Natural killer cell (primary cell): ENCODE measurements around the gene IFI30. TPM values are rescaled to one million over a fixed set of nuclear protein-coding genes. Genes with fewer than 3 reads are reported as not detected.

ENCODE experiments used
- ATAC-seq, 3 donors: fragments of 150-1000 bp in 2 of 3; fragments of 200-7000 bp in 1 of 3; cut with Tn5 transposase; 1 replicate in 1 of 3; 2 replicates in 2 of 3; pipeline ENCODE4 v1.10.0; 2021; ENCODE audit warnings: mild to moderate bottlenecking in 2 of 3, moderate library complexity in 2 of 3
- DNase-seq, 2 donors: peaks; one replicate each; pipeline versions ENCODE4 v3.0.0 to v3.0.0-alpha.2; 2013 to 2021; ENCODE audit warnings: mixed read lengths in 1 of 2
- H3K27ac ChIP-seq: one replicate; pipeline ENCODE4 v1.5.1; 2013; ENCODE audit warnings: mild to moderate bottlenecking, low read length
- H3K27me3 ChIP-seq: one replicate; pipeline ENCODE4 v1.6.1; 2013; ENCODE audit warnings: low read length; ENCODE audit not compliant: control insufficient read depth, insufficient read depth
- H3K36me3 ChIP-seq: one replicate; pipeline ENCODE4 v1.6.1; 2013; ENCODE audit warnings: low read length; ENCODE audit not compliant: control insufficient read depth, insufficient read depth
- H3K4me1 ChIP-seq: one replicate; pipeline ENCODE4 v1.6.1; 2013; ENCODE audit warnings: low read length; ENCODE audit not compliant: control insufficient read depth, insufficient read depth
- H3K4me3 ChIP-seq: one replicate; pipeline ENCODE4 v1.5.1; 2013; ENCODE audit warnings: low read length
- H3K9me3 ChIP-seq: one replicate; pipeline ENCODE4 v1.6.1; 2013; ENCODE audit warnings: low read length; ENCODE audit not compliant: control insufficient read depth, insufficient read depth
- H3K27ac Mint-ChIP-seq, 2 donors: one replicate each; pipeline ENCODE4 v1.8.0; 2022; ENCODE audit warnings: mild to moderate bottlenecking in 2 of 2, mixed read lengths in 2 of 2, moderate library complexity in 1 of 2
- H3K27me3 Mint-ChIP-seq, 2 donors: one replicate each; pipeline ENCODE4 v1.8.0; 2022; ENCODE audit warnings: low read depth in 2 of 2, mixed read lengths in 2 of 2
- H3K36me3 Mint-ChIP-seq: one replicate; pipeline ENCODE4 v1.8.0; 2022; ENCODE audit warnings: mixed read lengths
- H3K4me1 Mint-ChIP-seq, 2 donors: one replicate each; pipeline ENCODE4 v1.8.0; 2022; ENCODE audit warnings: mixed read lengths in 2 of 2
- H3K4me3 Mint-ChIP-seq: one replicate; pipeline ENCODE4 v1.8.0; 2022; ENCODE audit warnings: mild to moderate bottlenecking, moderate library complexity, mixed read lengths
- H3K9me3 Mint-ChIP-seq, 2 donors: one replicate each; pipeline ENCODE4 v1.8.0; 2022; ENCODE audit warnings: mixed read lengths in 2 of 2
- WGBS: methylation state at CpG from one replicate; pipeline ENCODE4 v1.1.7; 2013; ENCODE audit warnings: missing lambda C conversion rate; ENCODE audit not compliant: insufficient coverage; 5-methylcytosine and 5-hydroxymethylcytosine counted together
- intact Hi-C: fragments of 100-400 bp; cut with micrococcal nuclease; formaldehyde crosslinking; loops from one replicate; pipeline ENCODE4 v1.14.2; 2022
- total RNA-seq, 4 donors: library from RNA; stranded (reverse); fragments of 120-200 nt in 1 of 4; gene quantifications; one replicate each; pipeline versions ENCODE4 v1.2.3 to v1.2.4, GENCODE V29; 2013 to 2022
- TF ChIP-seq, protein P1 (sequence below): fragments of 200-600 bp; IDR thresholded peaks from one replicate; pipeline ENCODE4 v1.8.0; 2022; ENCODE audit warnings: antibody characterized with exemption

The IFI30 gene
- total RNA-seq, 3 donors from 2014 or later (not counting 1 experiment from before 2014, with no cell fraction given): 38.2 to 109 (median 89.5) TPM

DNA sequence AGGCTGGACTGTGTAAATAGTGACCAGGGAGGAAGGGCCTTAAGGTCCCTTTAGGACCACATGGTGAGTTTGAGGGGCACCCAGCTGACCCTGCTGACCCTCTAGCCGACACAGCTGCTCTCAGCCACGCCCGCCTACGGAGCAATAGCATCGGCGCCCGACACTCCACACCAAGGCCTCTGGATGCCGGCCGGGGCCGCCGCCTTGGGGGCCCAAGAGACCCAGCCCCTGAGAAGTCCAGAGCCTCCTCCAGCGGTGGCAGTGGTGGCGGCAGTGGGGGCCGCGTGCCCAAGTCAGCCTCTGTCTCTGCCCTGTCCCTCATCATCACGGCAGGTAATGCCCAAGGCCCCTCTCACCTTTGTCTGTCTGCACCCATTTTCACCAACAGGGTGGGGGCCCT lies 29.3 kb upstream of the IFI30 start:
- Mint-ChIP-seq H3K36me3 (peaks cover 19% of the 10 kb centered on the region), H3K4me3 (no peak overlapping the region), H3K4me1 (peaks cover 15 to 38% of the 10 kb centered on the region in 2 donors), H3K27me3 (no peaks in the 10 kb centered on the region), H3K27ac (peak overlapping the region; percentile 29 to 31), H3K9me3 (no peaks in the 10 kb centered on the region)
- 92% methylated on average over 16 of the region's 16 CpGs for WGBS
- Histone ChIP-seq H3K27me3 (no peaks in the 10 kb centered on the region), H3K4me1 (peaks cover 22% of the 10 kb centered on the region), H3K9me3 (no peaks in the 10 kb centered on the region), H3K4me3 (no peak overlapping the region), H3K36me3 (peaks cover 64% of the 10 kb centered on the region), H3K27ac (no peak overlapping the region)
- DNase-seq (no peak), ATAC-seq (no peak)
- intact Hi-C loops: no loop called here
- TF ChIP-seq, protein P1, sequence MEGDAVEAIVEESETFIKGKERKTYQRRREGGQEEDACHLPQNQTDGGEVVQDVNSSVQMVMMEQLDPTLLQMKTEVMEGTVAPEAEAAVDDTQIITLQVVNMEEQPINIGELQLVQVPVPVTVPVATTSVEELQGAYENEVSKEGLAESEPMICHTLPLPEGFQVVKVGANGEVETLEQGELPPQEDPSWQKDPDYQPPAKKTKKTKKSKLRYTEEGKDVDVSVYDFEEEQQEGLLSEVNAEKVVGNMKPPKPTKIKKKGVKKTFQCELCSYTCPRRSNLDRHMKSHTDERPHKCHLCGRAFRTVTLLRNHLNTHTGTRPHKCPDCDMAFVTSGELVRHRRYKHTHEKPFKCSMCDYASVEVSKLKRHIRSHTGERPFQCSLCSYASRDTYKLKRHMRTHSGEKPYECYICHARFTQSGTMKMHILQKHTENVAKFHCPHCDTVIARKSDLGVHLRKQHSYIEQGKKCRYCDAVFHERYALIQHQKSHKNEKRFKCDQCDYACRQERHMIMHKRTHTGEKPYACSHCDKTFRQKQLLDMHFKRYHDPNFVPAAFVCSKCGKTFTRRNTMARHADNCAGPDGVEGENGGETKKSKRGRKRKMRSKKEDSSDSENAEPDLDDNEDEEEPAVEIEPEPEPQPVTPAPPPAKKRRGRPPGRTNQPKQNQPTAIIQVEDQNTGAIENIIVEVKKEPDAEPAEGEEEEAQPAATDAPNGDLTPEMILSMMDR: no peak

DNA sequence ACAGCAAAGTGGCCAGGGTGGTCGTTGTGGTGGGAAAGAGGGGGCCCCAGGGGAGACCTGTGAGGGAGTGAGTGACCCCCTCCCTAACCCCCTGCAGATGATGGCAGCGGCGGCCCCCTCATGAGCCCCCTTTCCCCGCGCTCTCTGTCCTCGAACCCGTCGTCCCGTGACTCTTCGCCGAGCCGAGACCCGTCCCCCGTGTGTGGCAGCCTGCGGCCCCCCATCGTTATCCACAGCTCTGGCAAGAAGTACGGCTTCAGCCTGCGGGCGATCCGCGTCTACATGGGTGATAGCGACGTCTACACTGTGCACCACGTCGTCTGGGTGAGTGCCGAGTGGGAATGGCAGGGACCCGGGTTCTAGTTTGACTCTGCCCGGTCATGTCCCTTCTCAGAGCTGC lies 28.7 kb upstream of the IFI30 start:
- intact Hi-C loops: no loop called here
- Histone ChIP-seq H3K27me3 (no peaks in the 10 kb centered on the region), H3K4me1 (peaks cover 27% of the 10 kb centered on the region), H3K9me3 (no peaks in the 10 kb centered on the region), H3K36me3 (peaks cover 64% of the 10 kb centered on the region), H3K4me3 (no peak overlapping the region), H3K27ac (no peak overlapping the region)
- no peaks in the 10 kb centered on the region for H3K27me3 Mint-ChIP-seq
- ATAC-seq (no peak), DNase-seq (no peak)
- no peaks in the 10 kb centered on the region for H3K9me3 Mint-ChIP-seq
- WGBS: 99% methylated on average over 28 of the region's 28 CpGs
- peaks cover 19% of the 10 kb centered on the region for H3K36me3 Mint-ChIP-seq
- H3K4me1 Mint-ChIP-seq: peaks cover 15 to 43% of the 10 kb centered on the region in 2 donors
- no peak overlapping the region for H3K4me3 Mint-ChIP-seq
- TF ChIP-seq, protein P1: no peak
- H3K27ac Mint-ChIP-seq: no peak overlapping the region

DNA sequence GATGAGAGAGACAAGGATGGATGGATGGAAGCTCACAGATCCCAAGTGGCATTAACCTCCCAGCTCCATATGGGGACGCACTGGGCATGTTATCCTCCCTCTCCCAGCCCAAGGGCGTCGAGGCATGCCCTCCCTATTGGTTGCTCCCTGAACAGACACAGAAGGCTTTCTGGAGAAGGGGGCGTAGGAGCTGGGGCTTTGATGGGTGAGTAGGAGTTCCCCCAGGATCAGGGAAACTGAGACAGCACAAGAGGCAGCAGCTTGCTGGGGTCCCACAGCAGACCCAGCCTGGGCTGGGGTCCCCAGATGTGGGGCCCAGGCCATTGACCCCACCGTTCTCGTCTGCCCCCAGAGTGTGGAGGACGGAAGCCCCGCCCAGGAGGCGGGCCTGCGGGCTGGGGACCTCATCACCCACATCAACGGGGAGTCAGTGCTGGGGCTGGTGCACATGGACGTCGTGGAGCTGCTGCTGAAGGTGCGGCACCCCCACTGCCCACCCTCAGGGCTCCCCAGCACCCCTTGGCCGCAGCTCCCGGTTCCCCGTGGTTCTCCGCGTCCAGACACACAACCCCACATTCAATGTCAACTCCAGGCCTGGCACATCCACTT lies 28.1 kb upstream of the IFI30 start:
- intact Hi-C loops: no loop called here
- peaks cover 33% of the 10 kb centered on the region for H3K4me1 ChIP-seq
- no peak for ATAC-seq

More for the DNA sequence above, 28.1 kb upstream of the IFI30 start:
- TF ChIP-seq, protein P1: no peak
- H3K4me3 Mint-ChIP-seq: no peak overlapping the region
- H3K27ac Mint-ChIP-seq: no peak overlapping the region
- Histone ChIP-seq H3K36me3 (peaks cover 64% of the 10 kb centered on the region), H3K9me3 (no peaks in the 10 kb centered on the region), H3K4me3 (no peak overlapping the region), H3K27me3 (no peaks in the 10 kb centered on the region), H3K27ac (no peak overlapping the region)
- DNase-seq: no peak
- H3K4me1 Mint-ChIP-seq: peaks cover 15 to 47% of the 10 kb centered on the region in 2 donors
- H3K27me3 Mint-ChIP-seq: no peaks in the 10 kb centered on the region
- H3K9me3 Mint-ChIP-seq: no peaks in the 10 kb centered on the region
- 96% methylated on average over 19 of the region's 19 CpGs for WGBS
- peaks cover 14% of the 10 kb centered on the region for H3K36me3 Mint-ChIP-seq
